Activated T-helper 1 cell treated with anti-CD3 and anti-CD28 coated beads, Interleukin-12 subunit alpha, Interleukin-12 subunit beta, Interleukin-2, Interleukin-4 antibody, amounts not matched to agents 30 ng/mL and 10 ng/mL and 1 ng/mL, durations not matched to agents 14 hours and 24 hours and 36 hours (primary cell): ENCODE measurements around the gene FSIP1. TPM values are rescaled to one million over a fixed set of nuclear protein-coding genes. Genes with fewer than 3 reads are reported as not detected.

Source experiments
- DNase-seq: peaks from one replicate; pipeline ENCODE4 v3.0.0; 2021; ENCODE audit warnings: low spot score
- H3K27ac Mint-ChIP-seq: one replicate; pipeline ENCODE4 v1.8.0; 2021; ENCODE audit warnings: mild to moderate bottlenecking, mixed read lengths
- H3K27me3 Mint-ChIP-seq: one replicate; pipeline ENCODE4 v1.8.0; 2022; ENCODE audit warnings: mild to moderate bottlenecking, moderate library complexity, mixed read lengths; ENCODE audit not compliant: insufficient read depth
- H3K36me3 Mint-ChIP-seq: one replicate; pipeline ENCODE4 v1.8.0; 2021; ENCODE audit warnings: low read depth, mixed read lengths
- H3K4me1 Mint-ChIP-seq: one replicate; pipeline ENCODE4 v1.8.0; 2021; ENCODE audit warnings: low read depth, mixed read lengths
- H3K4me3 Mint-ChIP-seq: one replicate; pipeline ENCODE4 v1.8.0; 2021; ENCODE audit warnings: mild to moderate bottlenecking, moderate library complexity, mixed read lengths
- H3K9me3 Mint-ChIP-seq: one replicate; pipeline ENCODE4 v1.8.0; 2021; ENCODE audit warnings: mixed read lengths
- intact Hi-C: fragments of 100-400 bp; cut with micrococcal nuclease; formaldehyde crosslinking; loops from one replicate; pipeline ENCODE4 v1.15.1; 2024
- total RNA-seq: library from RNA; stranded (reverse); gene quantifications from 2 replicates; pipeline ENCODE4 v1.2.3, GENCODE V29; 2022

FSIP1 gene
- total RNA-seq, 1 donor from 2014 or later: 0.26 TPM

DNA sequence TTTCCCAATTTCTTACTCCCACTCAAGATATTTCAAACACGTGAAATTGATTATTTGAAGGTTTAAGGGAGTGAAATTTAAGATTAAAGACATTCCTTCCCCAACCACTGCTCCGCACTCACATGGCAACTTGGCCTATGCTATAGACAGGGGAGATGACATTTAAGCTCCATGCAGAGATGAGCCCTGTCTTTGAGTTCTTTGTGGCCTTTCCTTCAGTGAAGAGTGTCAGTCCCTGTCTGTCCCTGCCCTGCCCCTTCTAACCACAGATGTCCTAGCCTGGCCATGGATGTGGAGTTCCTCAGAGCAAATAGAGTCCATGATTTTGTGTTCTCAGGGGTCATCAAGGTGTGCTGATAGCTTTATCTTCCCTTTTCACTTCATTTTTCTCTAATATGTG, 231.2 kb downstream of the FSIP1 start:
- no peak overlapping the region for H3K27ac Mint-ChIP-seq
- H3K27me3 Mint-ChIP-seq: peaks cover 7% of the 10 kb centered on the region
- H3K4me1 Mint-ChIP-seq: peaks cover 11% of the 10 kb centered on the region

More for the DNA sequence above, 231.2 kb downstream of the FSIP1 start:
- no peak overlapping the region for H3K4me3 Mint-ChIP-seq
- intact Hi-C loops: no loop called here
- DNase-seq: no peak
- H3K9me3 Mint-ChIP-seq: no peaks in the 10 kb centered on the region
- no peaks in the 10 kb centered on the region for H3K36me3 Mint-ChIP-seq

Other genes starting within 250 kb of the FSIP1 start
- gene THBS1, start 201.8 kb downstream of the FSIP1 start, total RNA-seq: 2.3 and 3.2 TPM in 2 replicates
- 0.23 and 0.34 TPM in 2 replicates for gene GPR176, start 137.4 kb upstream of the FSIP1 start, total RNA-seq
- 51.5 and 54.2 TPM in 2 replicates for gene EIF2AK4, start 151.3 kb upstream of the FSIP1 start, total RNA-seq